NB4 (cell line): ENCODE results near the gene DTNB.

Experiments
- MYC ChIP-seq: IDR thresholded peaks from 2 replicates; pipeline ENCODE4 v1.6.1; 2011; ENCODE audit warnings: low read depth, low read length
- POLR2A ChIP-seq: IDR thresholded peaks from 2 replicates; pipeline ENCODE4 v1.6.1; 2011; ENCODE audit warnings: mild to moderate bottlenecking; ENCODE audit not compliant: insufficient read length; ENCODE audit errors: extremely low read depth
- TF ChIP-seq, protein P1 (sequence below): IDR thresholded peaks from one replicate; pipeline ENCODE4 v1.5.1; 2012; ENCODE audit warnings: low read depth, low read length
- TF ChIP-seq, protein P2 (sequence below): IDR thresholded peaks from 2 replicates; pipeline ENCODE4 v1.6.1; 2011; ENCODE audit warnings: low read depth, low read length

DNA sequence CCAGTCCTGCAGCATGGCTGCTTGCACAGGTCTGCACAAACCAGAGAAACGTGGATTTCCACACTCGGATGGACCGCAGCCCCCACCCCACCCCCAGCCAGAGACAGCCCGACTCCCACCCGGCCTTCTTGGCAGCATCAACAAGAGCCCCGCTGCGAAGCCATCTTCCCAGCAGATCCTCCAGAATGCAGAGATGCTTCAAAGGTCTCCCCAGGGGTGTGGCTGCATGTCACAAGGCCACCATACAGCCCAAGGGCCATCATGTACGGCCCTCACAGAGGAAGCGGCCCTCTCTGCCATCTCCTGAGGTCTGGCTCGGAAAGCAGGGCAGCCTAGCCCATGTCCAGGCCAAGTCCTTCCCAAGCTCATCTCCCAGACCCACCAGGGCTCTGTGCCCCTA lies 343.1 kb downstream of the DTNB start:
- TF ChIP-seq POLR2A (no peak), MYC (no peak)
- TF ChIP-seq, protein P1, sequence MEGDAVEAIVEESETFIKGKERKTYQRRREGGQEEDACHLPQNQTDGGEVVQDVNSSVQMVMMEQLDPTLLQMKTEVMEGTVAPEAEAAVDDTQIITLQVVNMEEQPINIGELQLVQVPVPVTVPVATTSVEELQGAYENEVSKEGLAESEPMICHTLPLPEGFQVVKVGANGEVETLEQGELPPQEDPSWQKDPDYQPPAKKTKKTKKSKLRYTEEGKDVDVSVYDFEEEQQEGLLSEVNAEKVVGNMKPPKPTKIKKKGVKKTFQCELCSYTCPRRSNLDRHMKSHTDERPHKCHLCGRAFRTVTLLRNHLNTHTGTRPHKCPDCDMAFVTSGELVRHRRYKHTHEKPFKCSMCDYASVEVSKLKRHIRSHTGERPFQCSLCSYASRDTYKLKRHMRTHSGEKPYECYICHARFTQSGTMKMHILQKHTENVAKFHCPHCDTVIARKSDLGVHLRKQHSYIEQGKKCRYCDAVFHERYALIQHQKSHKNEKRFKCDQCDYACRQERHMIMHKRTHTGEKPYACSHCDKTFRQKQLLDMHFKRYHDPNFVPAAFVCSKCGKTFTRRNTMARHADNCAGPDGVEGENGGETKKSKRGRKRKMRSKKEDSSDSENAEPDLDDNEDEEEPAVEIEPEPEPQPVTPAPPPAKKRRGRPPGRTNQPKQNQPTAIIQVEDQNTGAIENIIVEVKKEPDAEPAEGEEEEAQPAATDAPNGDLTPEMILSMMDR, result no peak
- TF ChIP-seq, protein P2, sequence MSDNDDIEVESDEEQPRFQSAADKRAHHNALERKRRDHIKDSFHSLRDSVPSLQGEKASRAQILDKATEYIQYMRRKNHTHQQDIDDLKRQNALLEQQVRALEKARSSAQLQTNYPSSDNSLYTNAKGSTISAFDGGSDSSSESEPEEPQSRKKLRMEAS, result no peak
